ENCODE measurements around the gene QSOX2.

Gene QSOX2

GRCh38 chr9:136274786-136275654 lies 29.4 kb upstream of the QSOX2 start:
- no peak overlapping the region for H3K4me3 ChIP-seq (ENCODE audit: low read length)
- TF ChIP-seq, protein P1, sequence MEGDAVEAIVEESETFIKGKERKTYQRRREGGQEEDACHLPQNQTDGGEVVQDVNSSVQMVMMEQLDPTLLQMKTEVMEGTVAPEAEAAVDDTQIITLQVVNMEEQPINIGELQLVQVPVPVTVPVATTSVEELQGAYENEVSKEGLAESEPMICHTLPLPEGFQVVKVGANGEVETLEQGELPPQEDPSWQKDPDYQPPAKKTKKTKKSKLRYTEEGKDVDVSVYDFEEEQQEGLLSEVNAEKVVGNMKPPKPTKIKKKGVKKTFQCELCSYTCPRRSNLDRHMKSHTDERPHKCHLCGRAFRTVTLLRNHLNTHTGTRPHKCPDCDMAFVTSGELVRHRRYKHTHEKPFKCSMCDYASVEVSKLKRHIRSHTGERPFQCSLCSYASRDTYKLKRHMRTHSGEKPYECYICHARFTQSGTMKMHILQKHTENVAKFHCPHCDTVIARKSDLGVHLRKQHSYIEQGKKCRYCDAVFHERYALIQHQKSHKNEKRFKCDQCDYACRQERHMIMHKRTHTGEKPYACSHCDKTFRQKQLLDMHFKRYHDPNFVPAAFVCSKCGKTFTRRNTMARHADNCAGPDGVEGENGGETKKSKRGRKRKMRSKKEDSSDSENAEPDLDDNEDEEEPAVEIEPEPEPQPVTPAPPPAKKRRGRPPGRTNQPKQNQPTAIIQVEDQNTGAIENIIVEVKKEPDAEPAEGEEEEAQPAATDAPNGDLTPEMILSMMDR (conservative IDR thresholded peaks at IDR 0.05; ENCODE audit: low read length): no peak
- no peak for DNase-seq (ENCODE audit: low read depth)

- DNase-seq (ENCODE audit: low read depth): no peak
- no peak overlapping the region for H3K4me3 ChIP-seq (ENCODE audit: low read length)
- TF ChIP-seq, protein P1 (conservative IDR thresholded peaks at IDR 0.05; ENCODE audit: low read length): no peak
Observed at GRCh38 chr9:136273921-136274785, 28.5 kb upstream of the QSOX2 start.

GRCh38 chr9:136273244-136273865 lies 27.7 kb upstream of the QSOX2 start:
- no peak for DNase-seq (ENCODE audit: low read depth)
- TF ChIP-seq, protein P1 (conservative IDR thresholded peaks at IDR 0.05; ENCODE audit: low read length): no peak

GRCh38 chr9:136270173-136270705 lies 24.6 kb upstream of the QSOX2 start:
- DNase-seq (ENCODE audit: low read depth): no peak
- TF ChIP-seq, protein P1 (conservative IDR thresholded peaks at IDR 0.05; ENCODE audit: low read length): no peak
- H3K4me3 ChIP-seq (ENCODE audit: low read length): no peak overlapping the region

More at GRCh38 chr9:136273244-136273865, 27.7 kb upstream of the QSOX2 start:
- H3K4me3 ChIP-seq (ENCODE audit: low read length): no peak overlapping the region

DNA sequence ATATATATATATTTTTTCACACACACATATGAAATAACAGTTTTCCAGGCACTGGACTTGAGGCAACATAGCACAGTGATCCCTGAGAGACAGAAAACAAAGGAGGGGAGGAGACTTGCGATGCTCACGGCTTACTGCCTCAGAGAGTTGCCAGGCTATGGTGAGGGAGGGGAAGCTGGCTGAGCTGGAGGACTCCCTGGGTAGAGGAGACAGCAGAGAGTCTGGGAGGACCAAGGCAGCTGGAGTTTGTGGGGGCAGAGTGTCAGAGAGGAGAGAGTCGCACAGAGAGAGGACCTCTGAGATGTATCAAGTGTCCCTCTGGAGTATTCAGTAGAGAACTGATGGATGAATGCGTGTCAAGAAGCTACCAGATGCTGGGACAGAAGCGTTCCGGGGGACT lies 23.1 kb upstream of the QSOX2 start:
- TF ChIP-seq, protein P1 (conservative IDR thresholded peaks at IDR 0.05; ENCODE audit: low read length): no peak
- DNase-seq (ENCODE audit: low read depth): no peak
- H3K4me3 ChIP-seq (ENCODE audit: low read length): no peak overlapping the region

DNA sequence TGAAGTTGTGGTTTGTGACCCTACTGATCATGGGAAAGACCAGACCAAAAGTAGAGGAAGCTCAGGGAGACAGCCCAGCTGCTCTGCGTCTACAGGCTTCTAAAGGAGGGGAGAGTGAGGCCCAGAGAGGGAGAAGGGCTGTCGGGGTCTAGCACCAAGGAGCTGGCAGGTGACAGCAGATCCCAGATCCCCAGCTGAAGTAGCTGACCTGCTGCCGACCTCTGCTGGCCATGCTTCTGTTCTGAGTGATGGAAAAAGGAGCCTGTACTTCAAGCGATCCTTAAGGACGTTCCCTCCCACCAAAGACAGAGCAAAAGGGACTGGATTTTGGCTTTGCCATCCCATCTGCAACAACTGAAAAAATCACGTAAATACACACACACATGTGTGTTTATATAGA lies 22.7 kb upstream of the QSOX2 start:
- no peak overlapping the region for H3K4me3 ChIP-seq (ENCODE audit: low read length)
- TF ChIP-seq, protein P1 (conservative IDR thresholded peaks at IDR 0.05; ENCODE audit: low read length): no peak
- DNase-seq (ENCODE audit: low read depth): no peak
